ENCODE results near the gene RAB31. TPM values are rescaled to one million over a fixed set of nuclear protein-coding genes. Genes with fewer than 3 reads are reported as not detected.

RAB31 gene
- total RNA-seq, 3 donors from 2014 or later, result 12.8 to 58.5 (median 27.4) TPM

DNA sequence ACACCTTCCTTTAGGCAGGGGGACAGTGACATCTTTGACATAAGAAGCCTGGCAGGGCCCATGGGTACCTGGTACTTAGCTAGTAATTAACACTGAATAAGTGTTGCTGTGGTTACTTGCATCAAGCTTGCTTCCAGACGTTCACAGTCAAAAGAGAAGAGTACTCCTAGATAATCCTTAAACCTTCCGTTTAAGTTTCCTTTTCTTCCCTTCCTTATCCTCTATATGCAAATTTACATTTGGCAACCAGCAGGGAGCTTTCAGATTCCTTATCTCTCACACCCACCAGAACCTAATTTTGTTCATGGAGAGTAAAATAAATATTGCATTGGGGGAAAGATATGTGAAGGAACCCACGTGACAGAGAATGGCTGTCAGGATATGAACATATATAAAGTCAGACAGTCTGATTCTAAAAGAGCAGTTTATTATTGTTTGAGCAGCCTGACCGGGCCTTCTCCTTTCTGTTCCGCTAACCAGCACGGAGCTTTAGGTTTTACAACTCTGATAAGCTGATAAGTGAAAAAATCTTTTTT, 7.8 kb upstream of the RAB31 start:
- intact Hi-C loops (cut with DNase I, micrococcal nuclease), result no loop called here
- TF ChIP-seq CTCF (IDR thresholded peaks at IDR 0.05), result no peak

DNA sequence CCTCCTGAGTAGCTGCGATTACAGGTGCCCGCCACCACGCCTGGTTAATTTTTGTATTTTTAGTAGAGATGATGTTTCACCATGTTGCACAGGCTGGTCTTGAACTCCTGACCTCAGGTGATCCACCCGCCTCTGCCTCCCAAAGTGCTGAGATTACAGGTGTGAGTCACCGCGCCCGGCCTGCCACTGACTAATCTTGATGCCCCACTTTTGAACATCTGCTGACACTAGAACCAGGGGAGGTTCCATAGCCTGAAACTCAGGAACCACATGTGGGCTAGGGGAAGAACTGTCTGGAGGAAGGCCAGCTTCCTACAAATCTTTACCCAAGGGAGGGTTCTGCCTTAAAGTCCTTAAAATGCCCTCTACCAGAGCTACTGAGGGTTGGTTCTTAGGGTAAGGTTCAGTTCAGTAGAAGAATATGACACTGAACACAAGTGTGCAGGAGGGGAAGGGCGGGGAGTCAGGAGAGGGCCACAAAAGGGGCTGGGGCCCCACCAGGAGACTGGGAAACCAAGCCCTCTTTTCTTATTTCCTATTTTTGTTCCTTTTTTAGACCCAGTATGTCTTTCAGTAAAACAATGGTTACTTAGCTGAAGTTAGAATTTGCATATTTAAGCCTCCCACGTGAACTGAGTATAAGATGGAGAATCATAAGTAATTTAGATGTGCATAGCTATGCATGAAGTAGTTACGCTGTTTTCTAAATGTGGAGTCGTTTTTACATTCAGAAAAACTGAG, 6.3 kb upstream of the RAB31 start:
- H3K4me3 ChIP-seq, result no peak overlapping the region
- DNase-seq, result no peak
- no peak for ATAC-seq
- no peaks in the 10 kb centered on the region for H3K36me3 ChIP-seq (ENCODE audit: low read depth)
- H3K9me3 ChIP-seq, result no peaks in the 10 kb centered on the region
- no peak for TF ChIP-seq CTCF (IDR thresholded peaks at IDR 0.05)
- intact Hi-C loops (cut with DNase I, micrococcal nuclease), result no loop called here
- H3K4me1 ChIP-seq (ENCODE audit: low read depth), result peaks cover 11% of the 10 kb centered on the region

More for the DNA sequence above, 7.8 kb upstream of the RAB31 start:
- Histone ChIP-seq H3K4me1 (ENCODE audit: low read depth) (peaks cover 9% of the 10 kb centered on the region), H3K4me3 (no peak overlapping the region), H3K9me3 (no peaks in the 10 kb centered on the region), H3K36me3 (ENCODE audit: low read depth) (no peaks in the 10 kb centered on the region)
- DNase-seq, result no peak
- ATAC-seq, result peak; percentile 50

- DNase-seq, result no peak
- no peaks in the 10 kb centered on the region for H3K36me3 ChIP-seq (ENCODE audit: low read depth)
- H3K4me1 ChIP-seq (ENCODE audit: low read depth), result peaks cover 19% of the 10 kb centered on the region
- no peak overlapping the region for H3K4me3 ChIP-seq
- intact Hi-C loops (cut with DNase I, micrococcal nuclease), result loop anchor here in 1 of 2 donors (5.0 kb wide), 1 partner anchor 208 kb away; the partner anchor contains the start of gene VAPA
- no peak for ATAC-seq
- no peaks in the 10 kb centered on the region for H3K9me3 ChIP-seq
- TF ChIP-seq CTCF (IDR thresholded peaks at IDR 0.05), result no peak
Measured at GRCh38 chr18:9704233-9705118, 3.6 kb upstream of the RAB31 start.

GRCh38 chr18:9705183-9705829, 2.8 kb upstream of the RAB31 start:
- no peak for DNase-seq
- intact Hi-C loops (cut with DNase I, micrococcal nuclease), result loop anchor here in 1 of 2 donors (5.0 kb wide), 1 partner anchor 207 kb away; the partner anchor contains the start of gene VAPA
- Histone ChIP-seq H3K36me3 (ENCODE audit: low read depth) (no peaks in the 10 kb centered on the region), H3K9me3 (no peaks in the 10 kb centered on the region), H3K4me3 (no peak overlapping the region), H3K4me1 (ENCODE audit: low read depth) (peaks cover 15% of the 10 kb centered on the region)
- no peak for TF ChIP-seq CTCF (IDR thresholded peaks at IDR 0.05)
- ATAC-seq, result peak; percentile 59

All from mucosa of descending colon (tissue), 3 donors.